Measurements from ENCODE around the gene CNPY3.

DNA sequence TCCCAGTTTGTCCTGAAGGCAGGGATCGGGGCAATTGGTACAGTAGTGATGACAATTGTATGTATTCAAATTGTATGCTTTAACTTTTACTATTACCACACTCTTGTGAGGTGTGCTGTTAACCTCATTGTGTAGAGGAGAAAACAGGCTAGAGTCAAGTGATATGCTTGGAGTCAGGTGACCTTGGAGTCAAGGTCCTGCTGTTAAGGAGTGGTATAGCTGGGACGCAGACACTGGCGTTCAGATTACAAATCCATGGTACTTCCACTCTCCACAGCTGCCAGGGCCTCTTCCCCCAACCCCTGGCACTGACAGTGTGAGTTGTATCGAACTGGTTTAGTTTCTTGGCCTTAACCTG lies 10.5 kb downstream of the CNPY3 start:
- TF ChIP-seq, protein P1, sequence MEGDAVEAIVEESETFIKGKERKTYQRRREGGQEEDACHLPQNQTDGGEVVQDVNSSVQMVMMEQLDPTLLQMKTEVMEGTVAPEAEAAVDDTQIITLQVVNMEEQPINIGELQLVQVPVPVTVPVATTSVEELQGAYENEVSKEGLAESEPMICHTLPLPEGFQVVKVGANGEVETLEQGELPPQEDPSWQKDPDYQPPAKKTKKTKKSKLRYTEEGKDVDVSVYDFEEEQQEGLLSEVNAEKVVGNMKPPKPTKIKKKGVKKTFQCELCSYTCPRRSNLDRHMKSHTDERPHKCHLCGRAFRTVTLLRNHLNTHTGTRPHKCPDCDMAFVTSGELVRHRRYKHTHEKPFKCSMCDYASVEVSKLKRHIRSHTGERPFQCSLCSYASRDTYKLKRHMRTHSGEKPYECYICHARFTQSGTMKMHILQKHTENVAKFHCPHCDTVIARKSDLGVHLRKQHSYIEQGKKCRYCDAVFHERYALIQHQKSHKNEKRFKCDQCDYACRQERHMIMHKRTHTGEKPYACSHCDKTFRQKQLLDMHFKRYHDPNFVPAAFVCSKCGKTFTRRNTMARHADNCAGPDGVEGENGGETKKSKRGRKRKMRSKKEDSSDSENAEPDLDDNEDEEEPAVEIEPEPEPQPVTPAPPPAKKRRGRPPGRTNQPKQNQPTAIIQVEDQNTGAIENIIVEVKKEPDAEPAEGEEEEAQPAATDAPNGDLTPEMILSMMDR (IDR thresholded peaks at IDR 0.05): no peak
- no peak for TF ChIP-seq POLR2A (IDR thresholded peaks at IDR 0.05)

Data from adrenal gland (tissue), 5 donors.